MM.1S (cell line): ENCODE measurements around the gene NEU4.

ENCODE experiments used
- DNase-seq: peaks from one replicate; pipeline ENCODE4 v3.0.0-alpha.2; 2015
- H2AFZ ChIP-seq: fragments of 300-600 bp; sonication (generic); 2 replicates; pipeline ENCODE4 v1.6.0; 2016; ENCODE audit warnings: antibody characterized with exemption, low read length
- H3F3A ChIP-seq: fragments of 300-600 bp; sonication (generic); 2 replicates; pipeline ENCODE4 v1.6.1; 2016; ENCODE audit warnings: mild to moderate bottlenecking, antibody characterized with exemption, low read length, moderate library complexity, mixed read lengths; ENCODE audit not compliant: insufficient read depth
- H3K27ac ChIP-seq: fragments of 300-600 bp; sonication (generic); 2 replicates; pipeline ENCODE4 v1.5.1; 2016; ENCODE audit warnings: mild to moderate bottlenecking, low read length
- H3K27me3 ChIP-seq: fragments of 300-600 bp; sonication (generic); replicated peaks from 2 replicates; pipeline ENCODE4 v1.6.0; 2016; ENCODE audit warnings: low read length; ENCODE audit not compliant: insufficient read depth
- H3K36me3 ChIP-seq: fragments of 300-600 bp; sonication (generic); replicated peaks from 2 replicates; pipeline ENCODE4 v1.6.1; 2016; ENCODE audit warnings: mild to moderate bottlenecking, low read length, mixed read lengths; ENCODE audit not compliant: insufficient read depth
- H3K4me1 ChIP-seq: fragments of 300-600 bp; sonication (generic); 2 replicates; pipeline ENCODE4 v1.6.1; 2016; ENCODE audit warnings: low read length, mixed read lengths
- H3K4me2 ChIP-seq: fragments of 300-600 bp; sonication (generic); 2 replicates; pipeline ENCODE4 v1.6.0; 2016; ENCODE audit warnings: low read depth, low read length
- H3K4me3 ChIP-seq: fragments of 300-600 bp; sonication (generic); 2 replicates; pipeline ENCODE4 v1.5.1; 2016; ENCODE audit warnings: low read length, mixed read lengths
- H3K79me2 ChIP-seq: fragments of 300-600 bp; sonication (generic); 2 replicates; pipeline ENCODE4 v1.6.1; 2016; ENCODE audit warnings: mixed run types, low read length, mixed read lengths
- H3K9ac ChIP-seq: fragments of 300-600 bp; sonication (generic); 2 replicates; pipeline ENCODE4 v1.6.1; 2016; ENCODE audit warnings: low read length, mixed read lengths
- H3K9me2 ChIP-seq: fragments of 300-600 bp; sonication (generic); replicated peaks from 2 replicates; pipeline ENCODE4 v1.6.1; 2016; ENCODE audit warnings: mild to moderate bottlenecking, low read length, mixed read lengths; ENCODE audit not compliant: insufficient read depth
- H3K9me3 ChIP-seq: fragments of 300-600 bp; sonication (generic); replicated peaks from 2 replicates; pipeline ENCODE4 v1.6.1; 2016; ENCODE audit warnings: mild to moderate bottlenecking, low read length, mixed read lengths; ENCODE audit not compliant: insufficient read depth
- H4K20me1 ChIP-seq: fragments of 300-600 bp; sonication (generic); 2 replicates; pipeline ENCODE4 v1.6.1; 2016; ENCODE audit warnings: mild to moderate bottlenecking, low read length, moderate library complexity, mixed read lengths; ENCODE audit not compliant: insufficient read depth
- EZH2 ChIP-seq: fragments of 300-600 bp; sonication (generic); optimal IDR thresholded peaks from 2 replicates; pipeline ENCODE3; 2017; ENCODE audit warnings: low read depth, mild to moderate bottlenecking, antibody characterized with exemption, low read length, mixed read lengths
- EZH2phosphoT487 ChIP-seq: fragments of 300-600 bp; sonication (generic); IDR thresholded peaks from 2 replicates; pipeline ENCODE4 v1.6.1; 2018; ENCODE audit warnings: antibody characterized with exemption, low read length
- TF ChIP-seq, protein P1 (sequence below): fragments of 300-600 bp; sonication (generic); IDR thresholded peaks from 2 replicates; pipeline ENCODE4 v1.5.1; 2016; ENCODE audit warnings: antibody characterized with exemption, low read length, mixed read lengths

NEU4 gene

DNA sequence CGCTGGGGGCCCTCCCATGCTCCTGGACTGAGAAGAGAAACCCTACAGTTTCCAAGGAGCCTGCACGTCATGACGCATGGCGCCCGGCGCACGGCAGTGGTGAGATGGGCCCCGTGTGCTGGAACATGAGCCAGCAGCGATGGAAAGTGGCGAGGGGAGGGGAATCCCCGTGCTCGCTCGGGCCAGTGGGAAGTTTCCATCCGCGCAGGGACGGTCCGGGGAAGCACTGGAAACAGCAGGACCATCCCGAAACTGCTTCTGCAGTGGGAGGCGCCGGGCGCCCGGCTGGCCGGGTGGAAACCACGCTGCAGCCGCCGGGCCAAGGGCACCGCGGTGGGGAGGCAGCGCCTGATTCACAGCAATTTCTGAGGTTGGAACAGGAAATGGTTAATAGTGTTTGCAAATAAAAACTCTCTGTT is 54.6 kb downstream of the NEU4 start:
- Histone ChIP-seq H3K4me1 (peaks cover 20% of the 10 kb centered on the region), H3F3A (peaks cover 17% of the 10 kb centered on the region), H3K4me2 (peak overlapping the region; percentile 32; the same call in 1 of the 2 replicates), H3K9me2 (no peaks in the 10 kb centered on the region), H3K9me3 (no peaks in the 10 kb centered on the region), H3K27me3 (peaks cover 44% of the 10 kb centered on the region), H3K36me3 (no peaks in the 10 kb centered on the region), H3K4me3 (no peak overlapping the region), H3K27ac (no peak overlapping the region), H3K9ac (no peak overlapping the region), H3K79me2 (peaks cover 4% of the 10 kb centered on the region; the same call in 1 of the 2 replicates), H2AFZ (no peak overlapping the region), H4K20me1 (no peaks in the 10 kb centered on the region)
- no peak for DNase-seq
- TF ChIP-seq, protein P1, sequence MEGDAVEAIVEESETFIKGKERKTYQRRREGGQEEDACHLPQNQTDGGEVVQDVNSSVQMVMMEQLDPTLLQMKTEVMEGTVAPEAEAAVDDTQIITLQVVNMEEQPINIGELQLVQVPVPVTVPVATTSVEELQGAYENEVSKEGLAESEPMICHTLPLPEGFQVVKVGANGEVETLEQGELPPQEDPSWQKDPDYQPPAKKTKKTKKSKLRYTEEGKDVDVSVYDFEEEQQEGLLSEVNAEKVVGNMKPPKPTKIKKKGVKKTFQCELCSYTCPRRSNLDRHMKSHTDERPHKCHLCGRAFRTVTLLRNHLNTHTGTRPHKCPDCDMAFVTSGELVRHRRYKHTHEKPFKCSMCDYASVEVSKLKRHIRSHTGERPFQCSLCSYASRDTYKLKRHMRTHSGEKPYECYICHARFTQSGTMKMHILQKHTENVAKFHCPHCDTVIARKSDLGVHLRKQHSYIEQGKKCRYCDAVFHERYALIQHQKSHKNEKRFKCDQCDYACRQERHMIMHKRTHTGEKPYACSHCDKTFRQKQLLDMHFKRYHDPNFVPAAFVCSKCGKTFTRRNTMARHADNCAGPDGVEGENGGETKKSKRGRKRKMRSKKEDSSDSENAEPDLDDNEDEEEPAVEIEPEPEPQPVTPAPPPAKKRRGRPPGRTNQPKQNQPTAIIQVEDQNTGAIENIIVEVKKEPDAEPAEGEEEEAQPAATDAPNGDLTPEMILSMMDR = no peak
- TF ChIP-seq EZH2 (no peak), EZH2phosphoT487 (no peak)

GRCh38 chr2:241864168-241864849 is 55.3 kb downstream of the NEU4 start:
- Histone ChIP-seq H3K9me3 (no peaks in the 10 kb centered on the region), H3K4me2 (peak overlapping the region; percentile 32; the same call in 1 of the 2 replicates), H3K4me1 (peaks cover 17% of the 10 kb centered on the region), H2AFZ (no peak overlapping the region), H3F3A (peaks cover 14% of the 10 kb centered on the region), H3K9me2 (no peaks in the 10 kb centered on the region), H3K27ac (no peak overlapping the region), H3K9ac (no peak overlapping the region), H3K79me2 (no peaks in the 10 kb centered on the region), H3K4me3 (no peak overlapping the region), H3K27me3 (peaks cover 52% of the 10 kb centered on the region), H4K20me1 (no peaks in the 10 kb centered on the region), H3K36me3 (no peaks in the 10 kb centered on the region)
- TF ChIP-seq EZH2phosphoT487 (no peak), EZH2 (no peak)
- TF ChIP-seq, protein P1 = no peak
- no peak for DNase-seq

GRCh38 chr2:241864850-241865213 is 55.8 kb downstream of the NEU4 start:
- Histone ChIP-seq H2AFZ (no peak overlapping the region), H3K36me3 (no peaks in the 10 kb centered on the region), H3K9me2 (no peaks in the 10 kb centered on the region), H3K9ac (no peak overlapping the region), H3K79me2 (no peaks in the 10 kb centered on the region), H3K27ac (no peak overlapping the region), H3K9me3 (no peaks in the 10 kb centered on the region), H3F3A (peaks cover 9% of the 10 kb centered on the region; the same call in 1 of the 2 replicates), H3K4me2 (no peak overlapping the region), H4K20me1 (no peaks in the 10 kb centered on the region), H3K27me3 (peaks cover 57% of the 10 kb centered on the region), H3K4me1 (peaks cover 14% of the 10 kb centered on the region), H3K4me3 (no peak overlapping the region)
- TF ChIP-seq, protein P1 = no peak
- TF ChIP-seq EZH2 (no peak), EZH2phosphoT487 (no peak)
- no peak for DNase-seq
